GM18505 (cell line): Measurements from ENCODE around the gene BTG1.

Experiments used
- ATAC-seq: cut with Tn5 transposase; IDR thresholded peaks from one replicate; pipeline ENCODE4 v1.9.1; 2021; ENCODE audit not compliant: unreplicated experiment
- POLR2A ChIP-seq: IDR thresholded peaks from 4 replicates; pipeline ENCODE4 v1.6.1; 2011; ENCODE audit warnings: borderline replicate concordance; ENCODE audit not compliant: insufficient read depth, insufficient read length; ENCODE audit errors: extremely low read depth

Gene BTG1

GRCh38 chr12:92133795-92134637, 11.6 kb downstream of the BTG1 start:
- ATAC-seq = no peak

GRCh38 chr12:92133171-92133570, 12.5 kb downstream of the BTG1 start:
- no peak for TF ChIP-seq POLR2A

More at GRCh38 chr12:92133795-92134637, 11.6 kb downstream of the BTG1 start:
- TF ChIP-seq POLR2A = no peak

GRCh38 chr12:92132288-92132687, 13.4 kb downstream of the BTG1 start:
- TF ChIP-seq POLR2A = no peak

More at GRCh38 chr12:92133171-92133570, 12.5 kb downstream of the BTG1 start:
- ATAC-seq = no peak

GRCh38 chr12:92130999-92131398, 14.6 kb downstream of the BTG1 start:
- ATAC-seq = no peak
- TF ChIP-seq POLR2A = no peak

More at GRCh38 chr12:92132288-92132687, 13.4 kb downstream of the BTG1 start:
- no peak for ATAC-seq

- no peak for ATAC-seq
- TF ChIP-seq POLR2A = no peak
Measured at GRCh38 chr12:92129609-92130008, 16.0 kb downstream of the BTG1 start.

DNA sequence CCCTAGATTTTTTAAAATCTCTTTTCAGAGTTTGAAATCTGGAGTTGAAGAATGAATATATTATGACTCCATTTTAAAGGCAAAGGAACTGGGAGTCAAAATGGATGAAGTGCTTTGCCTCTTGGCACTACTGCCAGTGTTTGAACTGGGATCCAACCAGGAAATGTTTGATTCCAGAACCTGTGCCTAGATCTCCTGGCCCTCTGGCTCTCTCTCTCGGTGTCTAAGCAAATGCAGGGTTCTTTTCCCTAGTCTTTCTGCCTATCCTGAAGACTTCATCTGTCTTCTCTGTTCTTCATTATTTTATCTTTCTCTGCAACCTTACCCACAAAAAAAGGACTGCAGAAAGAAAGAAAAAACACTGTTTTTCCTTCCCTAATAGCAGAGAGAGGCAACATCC, 17.0 kb downstream of the BTG1 start:
- no peak for TF ChIP-seq POLR2A
- no peak for ATAC-seq

- no peak for ATAC-seq
- TF ChIP-seq POLR2A = no peak
Measured at GRCh38 chr12:92124689-92125029, 21.0 kb downstream of the BTG1 start.

- TF ChIP-seq POLR2A = no peak
- ATAC-seq = no peak
Measured at GRCh38 chr12:92123780-92124688, 21.6 kb downstream of the BTG1 start.

- TF ChIP-seq POLR2A = no peak
- ATAC-seq = no peak
Measured at GRCh38 chr12:92122941-92123779, 22.5 kb downstream of the BTG1 start.

DNA sequence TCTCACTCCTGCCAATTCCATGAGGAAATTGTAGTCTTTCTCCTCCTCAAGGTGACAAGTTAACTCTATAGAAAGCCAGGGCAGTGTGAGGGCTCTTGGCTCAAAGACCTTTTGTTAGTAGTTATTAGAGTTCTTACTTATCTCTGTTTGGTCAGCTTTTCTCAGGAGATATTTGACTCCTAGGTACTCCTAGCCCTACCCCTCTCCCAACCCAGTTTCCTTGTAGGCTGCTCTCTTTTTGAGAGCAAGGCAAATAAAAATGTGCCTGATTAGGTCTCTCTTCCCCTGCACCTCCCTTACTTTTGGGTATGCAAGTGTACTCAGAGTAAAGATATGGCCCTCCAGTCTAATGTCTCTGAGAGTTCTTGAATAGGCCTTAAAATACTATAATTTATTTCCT, 23.8 kb downstream of the BTG1 start:
- no peak for TF ChIP-seq POLR2A
- ATAC-seq = no peak

- TF ChIP-seq POLR2A = no peak
- ATAC-seq = no peak
Measured at GRCh38 chr12:92118826-92119536, 26.7 kb downstream of the BTG1 start.

DNA sequence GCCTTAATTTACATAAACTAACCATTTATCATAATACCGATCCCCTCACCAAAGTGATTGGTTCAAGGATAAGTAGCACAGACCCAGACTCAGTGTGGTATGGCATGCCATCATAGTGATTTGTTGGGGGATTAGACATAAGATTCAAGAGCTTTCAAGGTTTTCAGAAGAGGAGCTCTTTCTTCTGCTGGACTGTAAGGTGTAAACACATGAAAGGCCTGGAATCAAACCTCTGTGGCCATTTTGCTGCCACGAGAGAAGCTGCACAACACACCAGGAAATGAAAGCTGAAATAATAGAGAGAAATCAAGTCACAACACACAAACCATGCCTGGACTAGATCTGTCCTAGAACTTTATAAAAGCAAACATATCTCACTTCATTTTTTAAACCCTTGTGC, 30.8 kb downstream of the BTG1 start:
- ATAC-seq = no peak

DNA sequence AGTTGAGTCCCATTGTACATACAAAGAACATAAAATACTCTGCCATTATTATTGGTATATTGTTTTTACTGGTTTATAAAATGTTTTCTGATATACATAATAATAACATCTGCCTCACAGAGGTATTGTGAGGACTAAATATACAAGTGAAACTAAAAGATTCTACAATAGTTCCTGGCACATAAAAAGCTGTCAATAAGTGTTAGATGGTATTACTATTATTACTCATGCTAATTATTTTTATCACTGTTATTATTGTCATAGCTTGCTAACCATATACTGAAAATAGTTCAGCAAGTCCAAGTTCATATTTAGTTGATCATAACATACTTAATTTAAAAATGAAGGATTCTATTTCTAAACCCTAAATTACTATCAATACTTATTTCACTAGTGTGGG, 34.4 kb downstream of the BTG1 start:
- no peak for TF ChIP-seq POLR2A
- no peak for ATAC-seq

More for the DNA sequence above, 30.8 kb downstream of the BTG1 start:
- TF ChIP-seq POLR2A = no peak

DNA sequence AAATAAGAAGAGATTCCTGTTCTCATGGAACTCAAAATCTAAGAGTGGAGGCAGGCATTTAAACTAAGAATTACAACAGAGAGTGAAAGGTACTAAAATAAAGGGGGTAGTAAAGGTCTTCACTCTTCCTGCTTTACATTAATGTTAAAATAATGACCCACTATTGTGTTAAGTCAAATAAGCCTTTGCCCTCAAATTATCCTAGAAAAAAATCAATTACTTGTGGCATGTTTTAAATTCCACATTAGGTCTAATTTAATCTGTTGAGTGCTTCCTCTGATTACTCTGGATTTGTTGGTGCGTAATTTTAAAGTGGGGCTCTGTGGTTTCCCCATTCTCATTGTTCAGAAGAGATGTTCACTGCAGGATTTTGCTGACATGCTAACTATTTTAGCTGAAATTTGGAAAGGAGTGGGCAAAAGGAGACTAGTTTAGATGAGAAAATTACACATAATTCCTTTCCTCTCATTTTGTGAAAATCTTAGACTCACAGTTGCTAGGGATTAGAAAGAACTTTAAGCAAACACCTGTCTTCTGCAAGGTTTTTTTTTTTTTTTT, 35.5 kb downstream of the BTG1 start:
- no peak for ATAC-seq

More for the DNA sequence above, 35.5 kb downstream of the BTG1 start:
- TF ChIP-seq POLR2A = no peak
